Measurements from ENCODE around the gene SLC6A1.

GRCh38 chr3:10975695-10976234 is 16.8 kb upstream of the SLC6A1 start:
- TF ChIP-seq POLR2AphosphoS5 (IDR thresholded peaks at IDR 0.05; ENCODE audit: low read depth, low read length) = no peak
- TF ChIP-seq TAF1 (IDR thresholded peaks at IDR 0.05; ENCODE audit: borderline replicate concordance, insufficient read depth, low read length) = no peak

All from PFSK-1 (cell line).